Erythroblast (primary cell): ENCODE results near the gene LOXHD1.

ENCODE experiments used
- GATA1 ChIP-seq: IDR thresholded peaks from 2 replicates; pipeline ENCODE4 v1.6.1; 2011; ENCODE audit warnings: low read depth, mild to moderate bottlenecking, control low read depth, low read length, moderate library complexity
- POLR2A ChIP-seq: IDR thresholded peaks from 2 replicates; pipeline ENCODE4 v1.6.1; 2011; ENCODE audit warnings: mild to moderate bottlenecking, low read length

DNA sequence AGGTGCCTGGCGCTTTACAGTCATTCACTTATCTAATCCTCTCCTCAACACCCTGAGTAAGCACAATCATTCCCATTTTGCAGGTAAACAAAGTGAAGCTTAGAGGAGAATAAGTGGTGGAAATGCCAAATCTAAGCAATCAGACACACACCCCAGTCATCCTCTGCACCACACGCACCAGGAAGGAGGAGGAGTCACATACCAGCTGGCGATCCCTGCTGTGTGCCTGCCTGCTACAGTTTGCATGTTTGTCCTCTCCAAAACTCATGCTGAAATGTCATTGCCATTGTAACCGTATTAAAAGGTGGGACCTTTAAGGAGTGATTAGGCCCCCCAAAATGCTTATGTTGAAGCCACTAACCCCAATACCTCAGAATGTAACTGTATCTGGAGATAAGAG is 93.7 kb downstream of the LOXHD1 start:
- TF ChIP-seq POLR2A (no peak), GATA1 (no peak)
